AG08395 (cell line): ENCODE results near the gene SHROOM2.
"Not testable (repeated sequence)": the region's sequence is repeated elsewhere in the genome, so short reads cannot be mapped to it uniquely, and the experiment has no call there.

Experiments
- DNase-seq: peaks from one replicate; pipeline ENCODE4 v3.0.0; 2012; ENCODE audit warnings: mixed read lengths, low spot score

Gene SHROOM2

GRCh38 chrX:9785944-9786797 lies at the start of gene SHROOM2:
Gene SHROOM2 (plus strand): TSS chrX:9786429. CDS start chrX:9786546, 117 bp downstream.
- no peak for DNase-seq

GRCh38 chrX:9737363-9737762 lies 48.9 kb upstream of the SHROOM2 start:
- DNase-seq = no peak

- no peak for DNase-seq
These were observed 48.1 kb upstream of the SHROOM2 start for GRCh38 chrX:9738151-9738550.

- no peak for DNase-seq
These were observed 47.1 kb upstream of the SHROOM2 start for GRCh38 chrX:9739130-9739529.

GRCh38 chrX:9745417-9746115 lies 40.7 kb upstream of the SHROOM2 start:
- no peak for DNase-seq

- peak; percentile 21 for DNase-seq
These were observed 39.9 kb upstream of the SHROOM2 start for GRCh38 chrX:9746148-9746888.

GRCh38 chrX:9747644-9748043 lies 38.6 kb upstream of the SHROOM2 start:
- DNase-seq = no peak

GRCh38 chrX:9749146-9749692 lies 37.0 kb upstream of the SHROOM2 start:
- DNase-seq = no peak

- no peak for DNase-seq
These were observed 28.9 kb upstream of the SHROOM2 start for GRCh38 chrX:9757366-9757765.

GRCh38 chrX:9758021-9758638 lies 28.1 kb upstream of the SHROOM2 start:
- DNase-seq = no peak

- no peak for DNase-seq
These were observed 26.9 kb upstream of the SHROOM2 start for GRCh38 chrX:9759337-9759736.

GRCh38 chrX:9765072-9765736 lies 21.0 kb upstream of the SHROOM2 start:
- no peak for DNase-seq

- no peak for DNase-seq
These were observed 20.5 kb upstream of the SHROOM2 start, which contains the start of gene GPR143 for GRCh38 chrX:9765737-9766097. Gene GPR143 (minus strand): TSS chrX:9765847. CDS start chrX:9765817, 30 bp downstream.

GRCh38 chrX:9767375-9767774 lies 18.9 kb upstream of the SHROOM2 start:
- no peak for DNase-seq

GRCh38 chrX:9768321-9768839 lies 17.8 kb upstream of the SHROOM2 start:
- not testable (repeated sequence) for DNase-seq

- no peak for DNase-seq
These were observed 15.9 kb upstream of the SHROOM2 start for GRCh38 chrX:9770319-9770718.

- no peak for DNase-seq
These were observed 13.3 kb upstream of the SHROOM2 start for GRCh38 chrX:9772943-9773342.

- DNase-seq = no peak
These were observed 10.3 kb upstream of the SHROOM2 start for GRCh38 chrX:9775930-9776329.

- no peak for DNase-seq
These were observed 4.3 kb upstream of the SHROOM2 start for GRCh38 chrX:9781941-9782340.

GRCh38 chrX:9784332-9784731 lies 1.9 kb upstream of the SHROOM2 start:
- no peak for DNase-seq
